ENCODE results near the gene PPP1R37. TPM values are rescaled to one million over a fixed set of nuclear protein-coding genes. Genes with fewer than 3 reads are reported as not detected.

The PPP1R37 gene
- total RNA-seq, 1 donor from 2014 or later = 31.1 TPM

GRCh38 chr19:45138303-45138751, 45.3 kb downstream of the PPP1R37 start:
- TF ChIP-seq, protein P1, sequence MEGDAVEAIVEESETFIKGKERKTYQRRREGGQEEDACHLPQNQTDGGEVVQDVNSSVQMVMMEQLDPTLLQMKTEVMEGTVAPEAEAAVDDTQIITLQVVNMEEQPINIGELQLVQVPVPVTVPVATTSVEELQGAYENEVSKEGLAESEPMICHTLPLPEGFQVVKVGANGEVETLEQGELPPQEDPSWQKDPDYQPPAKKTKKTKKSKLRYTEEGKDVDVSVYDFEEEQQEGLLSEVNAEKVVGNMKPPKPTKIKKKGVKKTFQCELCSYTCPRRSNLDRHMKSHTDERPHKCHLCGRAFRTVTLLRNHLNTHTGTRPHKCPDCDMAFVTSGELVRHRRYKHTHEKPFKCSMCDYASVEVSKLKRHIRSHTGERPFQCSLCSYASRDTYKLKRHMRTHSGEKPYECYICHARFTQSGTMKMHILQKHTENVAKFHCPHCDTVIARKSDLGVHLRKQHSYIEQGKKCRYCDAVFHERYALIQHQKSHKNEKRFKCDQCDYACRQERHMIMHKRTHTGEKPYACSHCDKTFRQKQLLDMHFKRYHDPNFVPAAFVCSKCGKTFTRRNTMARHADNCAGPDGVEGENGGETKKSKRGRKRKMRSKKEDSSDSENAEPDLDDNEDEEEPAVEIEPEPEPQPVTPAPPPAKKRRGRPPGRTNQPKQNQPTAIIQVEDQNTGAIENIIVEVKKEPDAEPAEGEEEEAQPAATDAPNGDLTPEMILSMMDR (IDR thresholded peaks at IDR 0.05) = no peak
- H3K27ac ChIP-seq = no peak overlapping the region
- intact Hi-C loops (cut with DNase I) = no loop called here
- H3K36me3 ChIP-seq = peaks cover 13% of the 10 kb centered on the region
- no peak overlapping the region for H3K4me3 ChIP-seq
- no peaks in the 10 kb centered on the region for H3K9me3 ChIP-seq
- H3K27me3 ChIP-seq = no peaks in the 10 kb centered on the region
- no peak for ATAC-seq
- H3K4me1 ChIP-seq = no peaks in the 10 kb centered on the region
- no peak for DNase-seq

DNA sequence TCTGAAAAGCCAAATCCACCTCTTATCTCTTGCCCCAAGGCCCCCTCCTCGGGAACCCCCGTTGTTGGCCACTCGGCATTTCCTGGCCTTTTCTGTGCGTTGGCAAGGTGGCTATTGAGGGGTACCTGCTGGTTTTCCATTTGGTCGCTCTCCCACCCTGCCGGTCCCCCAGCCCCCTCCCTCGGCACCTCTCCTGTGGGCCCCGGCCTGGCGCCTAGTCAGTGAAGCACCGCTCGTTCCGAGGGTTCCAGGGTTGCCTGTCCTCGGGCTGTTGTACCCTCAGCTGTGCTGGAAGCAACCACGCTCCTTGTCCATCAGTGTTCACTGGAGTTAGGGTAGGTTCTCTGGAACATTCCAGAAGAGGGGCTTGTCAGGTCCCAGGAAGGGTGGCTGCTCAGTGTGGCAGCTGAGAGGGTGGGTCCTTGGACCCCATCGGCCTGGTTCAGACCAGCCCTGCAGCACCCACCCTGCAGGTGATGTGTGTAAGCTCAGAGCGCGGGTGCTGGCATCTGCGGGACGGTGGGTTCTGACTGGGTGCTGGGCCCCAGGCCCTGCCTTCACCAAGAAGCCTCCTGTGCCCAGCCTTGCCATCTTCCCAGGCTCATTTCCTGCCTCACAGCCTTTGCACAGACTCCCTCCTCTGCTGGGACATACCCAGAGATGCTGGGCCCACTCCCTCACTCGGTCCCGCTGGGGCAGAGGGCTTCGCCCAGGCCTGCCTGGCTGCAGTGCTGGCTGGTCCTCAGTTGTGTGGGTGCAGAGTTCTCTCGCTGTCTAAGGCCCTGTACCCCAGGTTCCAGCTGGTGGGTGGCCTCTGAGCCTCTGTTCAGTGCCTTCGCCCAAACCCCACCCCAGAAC, 46.5 kb downstream of the PPP1R37 start:
- Histone ChIP-seq H3K9me3 (no peaks in the 10 kb centered on the region), H3K27me3 (no peaks in the 10 kb centered on the region), H3K36me3 (peaks cover 16% of the 10 kb centered on the region), H3K4me1 (no peaks in the 10 kb centered on the region), H3K27ac (no peak overlapping the region), H3K4me3 (no peak overlapping the region)
- intact Hi-C loops (cut with DNase I) = no loop called here
- TF ChIP-seq, protein P1 (IDR thresholded peaks at IDR 0.05) = no peak
- ATAC-seq (no peak), DNase-seq (no peak)

DNA sequence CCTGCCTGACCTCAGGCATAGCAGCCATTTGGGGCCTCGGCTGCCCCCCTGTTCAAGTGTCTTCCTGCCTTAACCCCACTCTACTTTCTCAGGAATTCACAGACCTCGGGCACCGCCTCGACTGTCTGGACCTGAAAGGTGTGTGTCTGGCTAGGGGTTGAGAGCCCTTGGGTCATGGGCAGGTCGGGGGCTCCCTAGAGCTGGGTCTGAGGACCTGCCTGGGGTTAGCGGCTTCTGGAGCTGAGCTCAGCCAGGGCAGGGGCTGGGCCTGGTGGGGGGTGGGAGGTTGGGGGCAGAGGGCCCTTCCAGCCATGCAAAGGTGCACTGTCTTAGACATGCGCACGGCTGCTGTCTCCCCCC, 47.1 kb downstream of the PPP1R37 start:
- H3K4me3 ChIP-seq = no peak overlapping the region
- ATAC-seq (no peak), DNase-seq (no peak)
- no peak overlapping the region for H3K27ac ChIP-seq
- no peaks in the 10 kb centered on the region for H3K27me3 ChIP-seq
- TF ChIP-seq, protein P1 (IDR thresholded peaks at IDR 0.05) = no peak
- H3K9me3 ChIP-seq = no peaks in the 10 kb centered on the region
- intact Hi-C loops (cut with DNase I) = no loop called here
- H3K36me3 ChIP-seq = peaks cover 21% of the 10 kb centered on the region
- H3K4me1 ChIP-seq = no peaks in the 10 kb centered on the region

DNA sequence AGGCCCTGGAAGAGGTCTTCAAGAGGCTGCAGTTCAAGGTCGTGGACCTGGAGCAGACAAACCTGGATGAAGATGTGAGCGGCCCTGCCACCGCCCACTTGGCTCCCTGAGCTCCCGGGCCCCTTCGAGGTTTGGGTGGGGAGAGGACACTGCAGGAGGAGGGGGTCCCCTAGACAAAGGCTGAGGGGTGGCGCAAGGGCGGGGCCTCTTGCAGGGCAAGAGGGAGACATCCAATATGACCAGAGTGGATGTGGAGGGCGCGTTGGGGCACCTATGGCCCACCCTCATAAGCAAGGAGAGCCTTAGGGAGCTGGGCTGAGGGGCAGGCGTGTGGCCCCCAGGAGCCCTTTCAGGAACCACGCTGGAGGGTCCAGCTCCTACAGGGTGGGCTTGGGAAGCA, 47.6 kb downstream of the PPP1R37 start:
- Histone ChIP-seq H3K27ac (no peak overlapping the region), H3K9me3 (no peaks in the 10 kb centered on the region), H3K27me3 (no peaks in the 10 kb centered on the region), H3K4me3 (no peak overlapping the region), H3K36me3 (peaks cover 25% of the 10 kb centered on the region), H3K4me1 (no peaks in the 10 kb centered on the region)
- intact Hi-C loops (cut with DNase I) = no loop called here
- no peak for DNase-seq
- no peak for ATAC-seq
- TF ChIP-seq, protein P1 (IDR thresholded peaks at IDR 0.05) = no peak

- TF ChIP-seq, protein P1 (IDR thresholded peaks at IDR 0.05) = no peak
- H3K27me3 ChIP-seq = no peaks in the 10 kb centered on the region
- H3K4me3 ChIP-seq = no peak overlapping the region
- H3K9me3 ChIP-seq = no peaks in the 10 kb centered on the region
- no peak for ATAC-seq
- peaks cover 25% of the 10 kb centered on the region for H3K36me3 ChIP-seq
- DNase-seq = no peak
- no peaks in the 10 kb centered on the region for H3K4me1 ChIP-seq
- intact Hi-C loops (cut with DNase I) = no loop called here
- no peak overlapping the region for H3K27ac ChIP-seq
Measured at GRCh38 chr19:45141203-45141900, 48.4 kb downstream of the PPP1R37 start.
